ENCODE measurements around the gene GAK. TPM values are rescaled to one million over a fixed set of nuclear protein-coding genes. Genes with fewer than 3 reads are reported as not detected.

Gene GAK
- polyA plus RNA-seq, 1 donor (not counting 4 experiments of a cell fraction or from before 2014, with no cell fraction given), result 18.4 TPM

DNA sequence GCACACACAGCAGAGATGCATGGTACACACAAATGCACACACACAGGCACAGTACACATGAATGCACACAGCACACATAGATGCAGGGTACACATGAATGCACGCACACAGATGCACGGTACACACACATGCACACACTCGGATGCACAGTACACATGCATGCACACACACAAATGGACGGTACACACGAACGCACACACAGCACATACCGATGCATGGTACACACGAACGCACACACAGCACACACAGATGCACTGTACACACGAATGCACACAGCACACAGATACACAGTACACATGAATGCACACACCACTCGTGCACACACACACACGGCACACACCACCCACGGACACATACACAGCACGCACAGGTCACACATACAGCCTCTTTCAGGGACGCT lies 62.3 kb downstream of the GAK start:
- peaks cover 19 to 29% of the 10 kb centered on the region in 2 experiments for H3K36me3 ChIP-seq (ENCODE audit: control insufficient read depth in 2 of 2, extremely low read depth in 1 of 2, insufficient read depth in 2 of 2, low read length in 2 of 2)
- no peaks in the 10 kb centered on the region for H3K4me1 ChIP-seq (ENCODE audit: control insufficient read depth, extremely low read depth, insufficient read depth, low read length)
- FAIRE-seq, result no peak

DNA sequence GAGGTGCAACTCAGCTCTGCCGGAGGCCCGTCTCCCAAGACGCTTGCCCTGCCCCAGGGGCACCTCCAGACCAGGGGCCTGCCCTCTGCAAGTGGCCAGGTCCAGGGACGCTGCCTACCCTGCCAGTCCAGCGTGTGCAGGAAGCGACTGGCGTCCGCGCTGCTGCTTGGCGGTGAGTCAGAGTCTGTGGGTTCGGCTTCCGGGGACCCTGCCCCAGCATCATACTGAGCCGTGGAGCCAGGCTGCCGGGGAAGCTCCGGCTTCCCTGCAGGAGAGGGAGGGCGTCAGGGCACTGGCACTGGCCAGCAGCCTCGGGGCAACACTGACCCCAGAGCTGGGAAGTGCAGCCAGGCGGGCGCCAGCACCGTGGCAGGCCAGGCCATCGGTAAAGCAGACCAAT lies 63.7 kb downstream of the GAK start:
- Histone ChIP-seq H3K4me3 (ENCODE audit: control insufficient read depth in 2 of 3, extremely low read depth in 1 of 3, insufficient read depth in 2 of 3, low read depth in 1 of 3, low read length in 3 of 3) (no peak overlapping the region), H3K27ac (ENCODE audit: control insufficient read depth, insufficient read depth, low read length) (no peak overlapping the region), H3K4me2 (ENCODE audit: control insufficient read depth, extremely low read depth, insufficient read depth, low read depth, low read length) (no peak overlapping the region), H4K20me1 (ENCODE audit: control insufficient read depth, extremely low read depth, insufficient read depth, low read length) (no peaks in the 10 kb centered on the region), H3K79me2 (ENCODE audit: control insufficient read depth, insufficient read depth, low read length) (no peaks in the 10 kb centered on the region), H3K36me3 (ENCODE audit: control insufficient read depth in 2 of 2, extremely low read depth in 1 of 2, insufficient read depth in 2 of 2, low read length in 2 of 2) (peaks cover 22 to 27% of the 10 kb centered on the region in 2 experiments), H3K9me1 (ENCODE audit: control insufficient read depth, extremely low read depth, insufficient read depth, low read length) (no peaks in the 10 kb centered on the region), H3K9me3 (ENCODE audit: control insufficient read depth, low read depth, low read length) (no peaks in the 10 kb centered on the region), H3K27me3 (ENCODE audit: control insufficient read depth, extremely low read depth, insufficient read depth, low read length) (no peaks in the 10 kb centered on the region), H3K4me1 (ENCODE audit: control insufficient read depth, extremely low read depth, insufficient read depth, low read length) (no peaks in the 10 kb centered on the region), H2AFZ (ENCODE audit: control insufficient read depth, low read length) (no peak overlapping the region), H3K9ac (ENCODE audit: control insufficient read depth, extremely low read depth, insufficient read depth, low read length) (no peak overlapping the region)
- TF ChIP-seq CTCF (optimal IDR thresholded peaks at IDR 0.05 in 1 of 3, IDR thresholded peaks at IDR 0.05 in 1 of 3, conservative IDR thresholded peaks at IDR 0.05 in 1 of 3; ENCODE audit: extremely low read depth in 1 of 3, insufficient read depth in 2 of 3, low read length in 3 of 3), result no peak
- no peak for TF ChIP-seq EZH2 (IDR thresholded peaks at IDR 0.05; ENCODE audit: low read length)
- DNase-seq (ENCODE audit: low read depth, low spot score), result no peak
- FAIRE-seq, result no peak
- dilution Hi-C loops (cut with MboI; ENCODE audit: extremely low pct_ligation_motif_present, low sequenced_read_pairs), result no loop called here

More for the DNA sequence above, 62.3 kb downstream of the GAK start:
- H3K9me3 ChIP-seq (ENCODE audit: control insufficient read depth, low read depth, low read length), result no peaks in the 10 kb centered on the region
- no peaks in the 10 kb centered on the region for H4K20me1 ChIP-seq (ENCODE audit: control insufficient read depth, extremely low read depth, insufficient read depth, low read length)
- no peak for DNase-seq (ENCODE audit: low read depth, low spot score)
- no peaks in the 10 kb centered on the region for H3K27me3 ChIP-seq (ENCODE audit: control insufficient read depth, extremely low read depth, insufficient read depth, low read length)
- H3K9ac ChIP-seq (ENCODE audit: control insufficient read depth, extremely low read depth, insufficient read depth, low read length), result no peak overlapping the region
- dilution Hi-C loops (cut with MboI; ENCODE audit: extremely low pct_ligation_motif_present, low sequenced_read_pairs), result no loop called here
- H3K79me2 ChIP-seq (ENCODE audit: control insufficient read depth, insufficient read depth, low read length), result no peaks in the 10 kb centered on the region
- H3K9me1 ChIP-seq (ENCODE audit: control insufficient read depth, extremely low read depth, insufficient read depth, low read length), result no peaks in the 10 kb centered on the region
- TF ChIP-seq EZH2 (IDR thresholded peaks at IDR 0.05; ENCODE audit: low read length) (no peak), CTCF (optimal IDR thresholded peaks at IDR 0.05 in 1 of 3, IDR thresholded peaks at IDR 0.05 in 1 of 3, conservative IDR thresholded peaks at IDR 0.05 in 1 of 3; ENCODE audit: extremely low read depth in 1 of 3, insufficient read depth in 2 of 3, low read length in 3 of 3) (no peak)
- no peak overlapping the region for H3K4me3 ChIP-seq (ENCODE audit: control insufficient read depth in 2 of 3, extremely low read depth in 1 of 3, insufficient read depth in 2 of 3, low read depth in 1 of 3, low read length in 3 of 3)
- H2AFZ ChIP-seq (ENCODE audit: control insufficient read depth, low read length), result no peak overlapping the region
- H3K4me2 ChIP-seq (ENCODE audit: control insufficient read depth, extremely low read depth, insufficient read depth, low read depth, low read length), result no peak overlapping the region
- H3K27ac ChIP-seq (ENCODE audit: control insufficient read depth, insufficient read depth, low read length), result no peak overlapping the region

Data from keratinocyte (primary cell).